Stimulated activated naive CD8-positive, alpha-beta T cell treated with anti-CD3 and anti-CD28 coated beads, Interleukin-15, amount 100 ng/mL, for 72 hours (primary cell): ENCODE data around the gene PROP1.
"Not testable (repeated sequence)": the region's sequence is repeated elsewhere in the genome, so short reads cannot be mapped to it uniquely, and the experiment has no call there.

ENCODE experiments used
- ATAC-seq: fragments of 150-1000 bp; cut with Tn5 transposase; 2 replicates; pipeline ENCODE4 v1.10.0; 2021; ENCODE audit warnings: mild to moderate bottlenecking, moderate library complexity
- DNase-seq, 2 donors: peaks; one replicate each; pipeline ENCODE4 v3.0.0; 2021 to 2022
- H3K27ac Mint-ChIP-seq, 2 donors: one replicate each; pipeline ENCODE4 v1.8.0; 2022; ENCODE audit warnings: mild to moderate bottlenecking in 2 of 2, mixed read lengths in 2 of 2, moderate library complexity in 2 of 2
- H3K27me3 Mint-ChIP-seq: one replicate; pipeline ENCODE4 v1.8.0; 2022; ENCODE audit warnings: mixed read lengths
- H3K4me1 Mint-ChIP-seq: one replicate; pipeline ENCODE4 v1.8.0; 2022; ENCODE audit warnings: mild to moderate bottlenecking, mixed read lengths
- H3K4me3 Mint-ChIP-seq, 2 donors: one replicate each; pipeline ENCODE4 v1.8.0; 2022; ENCODE audit warnings: mild to moderate bottlenecking in 2 of 2, mixed read lengths in 2 of 2, moderate library complexity in 1 of 2
- H3K9me3 Mint-ChIP-seq, 2 donors: one replicate each; pipeline ENCODE4 v1.8.0; 2022; ENCODE audit warnings: mixed read lengths in 2 of 2

Gene PROP1

GRCh38 chr5:177987326-177987725 lies 8.7 kb downstream of the PROP1 start:
- H3K27ac Mint-ChIP-seq = no peak overlapping the region
- no peak overlapping the region for H3K4me3 Mint-ChIP-seq
- H3K27me3 Mint-ChIP-seq = peaks cover 66% of the 10 kb centered on the region
- H3K9me3 Mint-ChIP-seq = no peaks in the 10 kb centered on the region
- DNase-seq (no peak), ATAC-seq (no peak)
- H3K4me1 Mint-ChIP-seq = peaks cover 23% of the 10 kb centered on the region

GRCh38 chr5:177985430-177986040 lies 10.5 kb downstream of the PROP1 start:
- ATAC-seq = peak; percentile 26
- no peak for DNase-seq
- Mint-ChIP-seq H3K27me3 (peaks cover 80% of the 10 kb centered on the region), H3K27ac (peak overlapping the region in 1 of 2 donors; percentile 42), H3K4me3 (peak overlapping the region; percentile 63 to 80), H3K9me3 (no peaks in the 10 kb centered on the region), H3K4me1 (peaks cover 30% of the 10 kb centered on the region)

GRCh38 chr5:177984584-177985206 lies 11.3 kb downstream of the PROP1 start:
- H3K27ac Mint-ChIP-seq = no peak overlapping the region
- no peaks in the 10 kb centered on the region for H3K9me3 Mint-ChIP-seq
- H3K4me1 Mint-ChIP-seq = peaks cover 30% of the 10 kb centered on the region
- H3K4me3 Mint-ChIP-seq = peak overlapping the region; percentile 63 to 80
- peak; percentile 23 for ATAC-seq
- no peak for DNase-seq
- H3K27me3 Mint-ChIP-seq = peaks cover 85% of the 10 kb centered on the region

DNA sequence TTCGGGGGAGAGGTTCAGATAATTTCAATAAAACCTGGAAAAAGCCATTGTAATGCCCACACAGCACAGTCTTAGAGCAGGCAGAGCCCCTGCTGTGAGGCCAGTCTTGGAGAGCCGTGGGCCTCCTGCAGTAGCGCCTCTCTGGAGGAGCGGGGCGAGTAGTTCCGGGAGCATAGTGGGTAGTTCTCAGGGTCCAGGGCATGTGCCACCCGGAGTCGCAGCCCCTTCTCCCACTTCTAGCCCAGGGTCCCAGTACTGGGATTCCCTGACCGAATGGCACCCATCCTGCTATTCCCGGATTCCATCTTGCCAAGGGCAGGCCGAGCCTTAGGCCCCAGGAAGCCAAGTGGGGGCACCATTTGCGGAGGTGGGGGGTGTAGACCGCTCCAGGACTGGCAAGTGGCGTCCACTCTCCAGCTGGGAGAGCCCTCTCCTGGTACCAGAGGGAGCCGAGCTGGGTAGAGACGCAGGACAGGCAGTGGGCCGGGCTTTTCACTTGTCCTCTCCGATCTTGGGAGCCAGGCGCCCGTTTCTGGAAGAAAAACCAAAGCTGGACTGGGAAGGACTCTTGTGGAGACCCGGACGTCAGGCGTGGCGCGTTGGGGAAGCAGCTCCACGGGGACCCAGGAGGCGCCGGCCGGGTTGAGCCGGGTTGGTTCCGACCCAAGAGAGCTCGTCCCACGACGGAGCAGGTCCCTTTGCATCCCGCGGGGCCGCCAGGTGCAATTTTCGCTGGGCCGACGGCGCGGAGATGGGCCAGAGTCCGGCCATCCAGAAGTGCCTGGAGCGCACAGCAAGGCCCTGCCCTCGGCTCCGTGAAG lies 12.1 kb downstream of the PROP1 start:
- no peak for ATAC-seq
- no peaks in the 10 kb centered on the region for H3K9me3 Mint-ChIP-seq
- peaks cover 30% of the 10 kb centered on the region for H3K4me1 Mint-ChIP-seq
- H3K27ac Mint-ChIP-seq = no peak overlapping the region
- H3K4me3 Mint-ChIP-seq = peak overlapping the region; percentile 63 to 80
- peaks cover 78% of the 10 kb centered on the region for H3K27me3 Mint-ChIP-seq
- DNase-seq = no peak

DNA sequence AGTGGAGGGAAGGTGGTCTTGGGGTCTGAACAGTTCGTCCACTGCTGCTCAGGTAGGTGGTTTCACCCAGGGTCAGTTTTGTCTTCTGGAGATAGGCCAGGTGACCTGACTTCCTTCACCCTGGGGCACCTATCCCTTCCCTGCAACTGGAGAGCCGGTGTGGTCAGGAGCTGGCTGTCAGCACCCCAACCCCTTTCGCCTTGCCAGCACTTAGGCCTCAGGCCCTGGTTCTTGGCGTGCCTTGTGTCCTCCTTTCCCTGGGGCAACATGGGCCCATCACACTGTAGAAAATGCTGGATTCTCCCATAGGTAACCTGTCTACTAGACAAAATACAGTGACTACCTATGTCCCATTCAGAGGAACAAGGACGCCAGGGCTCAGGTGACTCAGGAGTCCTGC lies 13.1 kb downstream of the PROP1 start:
- peaks cover 77% of the 10 kb centered on the region for H3K27me3 Mint-ChIP-seq

DNA sequence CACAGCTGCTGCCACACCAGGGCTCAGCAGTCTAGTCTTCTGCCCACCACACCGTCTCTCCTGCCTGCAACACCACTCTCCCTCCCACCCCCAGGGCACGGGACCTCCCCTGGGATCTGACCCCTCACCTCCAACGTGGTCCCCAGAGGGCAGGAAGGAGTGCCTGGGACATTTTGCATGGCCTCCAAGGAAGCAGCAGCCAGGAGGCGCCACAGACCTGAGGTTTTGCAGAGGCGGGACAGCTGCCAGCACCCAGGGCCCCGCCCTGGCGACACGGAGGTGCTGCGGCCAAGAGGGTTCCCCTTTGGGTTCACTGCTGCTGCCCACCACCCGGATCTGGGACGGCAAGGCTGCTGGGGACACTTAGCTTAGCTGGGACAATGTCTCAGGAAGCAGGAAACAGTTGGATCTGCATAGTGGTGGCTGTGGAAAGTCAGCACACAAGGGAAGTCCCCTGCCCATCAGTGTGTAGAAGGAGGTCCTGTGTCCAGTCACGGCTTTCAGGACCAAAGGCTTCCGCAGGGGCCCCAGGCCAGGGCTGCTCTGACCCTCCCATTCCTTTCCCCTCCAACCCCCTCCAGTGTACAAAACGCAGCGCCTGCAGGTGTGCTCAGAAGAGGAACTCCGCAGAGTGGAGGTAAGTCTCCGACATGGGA lies 13.8 kb downstream of the PROP1 start:
- Mint-ChIP-seq H3K27ac (no peak overlapping the region), H3K4me3 (no peak overlapping the region), H3K27me3 (peaks cover 71% of the 10 kb centered on the region), H3K9me3 (no peaks in the 10 kb centered on the region), H3K4me1 (peaks cover 30% of the 10 kb centered on the region)
- DNase-seq = peak; percentile 23 to 39
- peak; percentile 66 for ATAC-seq

More for the DNA sequence above, 13.1 kb downstream of the PROP1 start:
- Mint-ChIP-seq H3K4me1 (peaks cover 30% of the 10 kb centered on the region), H3K27ac (no peak overlapping the region), H3K9me3 (no peaks in the 10 kb centered on the region), H3K4me3 (no peak overlapping the region)
- ATAC-seq (no peak), DNase-seq (no peak)

DNA sequence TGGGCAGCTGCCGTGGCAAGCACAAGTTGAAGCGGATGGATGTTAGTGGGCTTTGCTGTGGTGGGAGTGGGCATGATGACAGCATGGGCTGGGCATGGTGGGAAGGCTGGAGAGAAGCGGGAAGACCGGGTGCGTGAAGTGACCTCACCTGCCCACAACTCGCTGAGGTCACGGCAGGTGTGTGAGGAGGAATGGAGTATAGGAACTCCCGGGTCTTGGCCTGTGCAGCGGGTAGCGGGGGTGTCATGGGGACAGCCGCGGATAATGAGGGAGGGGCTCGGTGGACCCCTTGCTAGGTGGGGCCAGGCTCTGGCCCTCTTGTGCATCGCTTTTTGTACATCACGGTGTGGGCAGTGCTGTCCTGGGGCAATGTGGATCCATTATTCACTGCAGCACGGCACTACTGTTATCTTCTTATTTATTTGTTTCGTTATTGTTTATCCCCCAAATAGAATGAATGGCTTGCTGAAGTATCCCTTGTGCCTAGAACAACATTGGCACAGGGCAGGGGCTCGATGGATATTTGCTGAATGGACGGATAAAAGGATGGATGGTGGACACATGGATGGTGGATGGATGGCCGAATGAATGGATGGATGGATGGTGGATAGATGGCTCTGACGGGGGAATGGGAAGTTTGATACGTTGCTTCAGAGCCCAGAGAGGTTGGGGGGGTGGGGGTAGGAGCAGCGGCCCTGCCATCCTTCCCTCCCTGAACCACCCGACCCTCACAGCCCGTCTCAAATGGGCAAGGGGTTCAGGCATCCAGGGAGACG lies 14.6 kb downstream of the PROP1 start:
- Mint-ChIP-seq H3K4me1 (peaks cover 30% of the 10 kb centered on the region), H3K4me3 (no peak overlapping the region), H3K9me3 (no peaks in the 10 kb centered on the region), H3K27me3 (peaks cover 65% of the 10 kb centered on the region), H3K27ac (no peak overlapping the region)
- DNase-seq = no peak
- ATAC-seq = no peak

DNA sequence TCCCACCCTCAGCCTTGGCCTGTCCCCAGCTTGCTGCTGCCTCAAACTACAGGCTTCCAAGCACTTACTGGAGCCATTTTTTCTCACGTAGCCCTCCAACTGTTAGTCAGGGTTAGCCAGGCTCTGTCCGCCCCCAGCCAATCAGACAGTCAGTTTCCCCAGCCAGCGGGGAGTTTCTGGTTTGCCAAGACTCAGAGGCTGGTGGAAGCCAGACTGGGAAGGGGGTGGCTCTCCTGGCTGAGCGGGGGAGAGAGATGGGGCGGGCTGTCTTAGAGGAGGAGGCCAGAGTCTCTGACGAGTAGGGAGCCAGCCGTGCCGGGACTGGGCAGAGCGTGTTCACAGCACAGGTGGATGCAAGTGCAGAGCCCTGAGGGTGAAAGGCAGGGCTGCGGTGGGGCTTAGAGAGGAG lies 15.3 kb downstream of the PROP1 start:
- peaks cover 58% of the 10 kb centered on the region for H3K27me3 Mint-ChIP-seq
- DNase-seq (no peak), ATAC-seq (no peak)
- peaks cover 30% of the 10 kb centered on the region for H3K4me1 Mint-ChIP-seq
- no peaks in the 10 kb centered on the region for H3K9me3 Mint-ChIP-seq
- H3K4me3 Mint-ChIP-seq = no peak overlapping the region
- no peak overlapping the region for H3K27ac Mint-ChIP-seq

DNA sequence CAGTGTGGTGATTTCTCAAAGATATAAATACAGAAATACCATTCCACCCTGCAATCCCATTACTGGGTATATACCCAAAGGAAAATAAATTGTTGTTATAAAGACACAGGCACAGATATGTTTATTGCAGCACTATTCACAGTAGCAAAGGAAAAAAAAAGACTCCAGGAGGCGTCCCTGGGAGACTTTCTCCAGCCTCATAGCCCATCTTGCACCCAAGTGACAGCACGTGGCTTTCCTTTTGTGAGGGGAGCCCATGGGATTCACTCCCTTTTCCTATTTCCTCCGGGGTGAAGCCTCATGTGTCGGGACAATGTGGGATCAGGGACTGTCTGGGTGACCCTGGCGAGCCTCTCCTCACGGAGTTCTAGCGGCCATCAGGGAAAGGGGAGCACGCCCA lies 18.4 kb downstream of the PROP1 start:
- ATAC-seq, H3K4me1 Mint-ChIP-seq, H3K27ac Mint-ChIP-seq: not testable (repeated sequence)

GRCh38 chr5:177973066-177973635 lies 22.9 kb downstream of the PROP1 start:
- H3K9me3 Mint-ChIP-seq = peaks cover 5 to 7% of the 10 kb centered on the region in 2 donors
- H3K4me3 Mint-ChIP-seq = no peak overlapping the region
- no peak overlapping the region for H3K27ac Mint-ChIP-seq
- no peaks in the 10 kb centered on the region for H3K4me1 Mint-ChIP-seq
- no peak for ATAC-seq
- no peak for DNase-seq
- H3K27me3 Mint-ChIP-seq = peaks cover 24% of the 10 kb centered on the region

More for the DNA sequence above, 18.4 kb downstream of the PROP1 start:
- not testable (repeated sequence) for H3K4me3 Mint-ChIP-seq, DNase-seq, H3K9me3 Mint-ChIP-seq
- H3K27me3 Mint-ChIP-seq = peaks cover 34% of the 10 kb centered on the region

- H3K4me1 Mint-ChIP-seq = no peaks in the 10 kb centered on the region
- H3K9me3 Mint-ChIP-seq = peaks cover 5 to 7% of the 10 kb centered on the region in 2 donors
- H3K27ac Mint-ChIP-seq = no peak overlapping the region
- no peak overlapping the region for H3K4me3 Mint-ChIP-seq
- DNase-seq (no peak), ATAC-seq (no peak)
- peaks cover 24% of the 10 kb centered on the region for H3K27me3 Mint-ChIP-seq
These were observed 23.4 kb downstream of the PROP1 start for GRCh38 chr5:177972613-177973012.

- peaks cover 24% of the 10 kb centered on the region for H3K27me3 Mint-ChIP-seq
- not testable (repeated sequence) for H3K4me3 Mint-ChIP-seq, H3K4me1 Mint-ChIP-seq, H3K27ac Mint-ChIP-seq, H3K9me3 Mint-ChIP-seq, DNase-seq, ATAC-seq
These were observed 24.0 kb downstream of the PROP1 start for GRCh38 chr5:177972014-177972413.

GRCh38 chr5:177968661-177969211 lies 27.3 kb downstream of the PROP1 start:
- Mint-ChIP-seq H3K27me3 (peaks cover 24% of the 10 kb centered on the region), H3K9me3 (peaks cover 5 to 7% of the 10 kb centered on the region in 2 donors), H3K27ac (no peak overlapping the region), H3K4me3 (no peak overlapping the region), H3K4me1 (peaks cover 7% of the 10 kb centered on the region)
- ATAC-seq (no peak), DNase-seq (no peak)

- Mint-ChIP-seq H3K4me1 (peaks cover 7% of the 10 kb centered on the region), H3K4me3 (no peak overlapping the region), H3K9me3 (peaks cover 5 to 7% of the 10 kb centered on the region in 2 donors), H3K27ac (no peak overlapping the region), H3K27me3 (peaks cover 13% of the 10 kb centered on the region)
- ATAC-seq (no peak), DNase-seq (no peak)
These were observed 28.7 kb downstream of the PROP1 start for GRCh38 chr5:177967221-177967887.
